IPS DF 4.7 (cell line): ENCODE results near the gene TADA2B.

Source experiments
- DNase-seq: peaks from one replicate; pipeline ENCODE4 v3.0.0-alpha.2; 2013; ENCODE audit warnings: low spot score; ENCODE audit errors: extremely low read depth

TADA2B gene

GRCh38 chr4:7017446-7018048 is 25.6 kb upstream of the TADA2B start:
- DNase-seq: no peak

GRCh38 chr4:7018281-7018680 is 24.9 kb upstream of the TADA2B start:
- DNase-seq: no peak

GRCh38 chr4:7019367-7019766 is 23.8 kb upstream of the TADA2B start:
- DNase-seq: no peak

- DNase-seq: no peak
These were observed 22.9 kb upstream of the TADA2B start for GRCh38 chr4:7020290-7020689.

- DNase-seq: no peak
These were observed 22.3 kb upstream of the TADA2B start for GRCh38 chr4:7020856-7021255.

DNA sequence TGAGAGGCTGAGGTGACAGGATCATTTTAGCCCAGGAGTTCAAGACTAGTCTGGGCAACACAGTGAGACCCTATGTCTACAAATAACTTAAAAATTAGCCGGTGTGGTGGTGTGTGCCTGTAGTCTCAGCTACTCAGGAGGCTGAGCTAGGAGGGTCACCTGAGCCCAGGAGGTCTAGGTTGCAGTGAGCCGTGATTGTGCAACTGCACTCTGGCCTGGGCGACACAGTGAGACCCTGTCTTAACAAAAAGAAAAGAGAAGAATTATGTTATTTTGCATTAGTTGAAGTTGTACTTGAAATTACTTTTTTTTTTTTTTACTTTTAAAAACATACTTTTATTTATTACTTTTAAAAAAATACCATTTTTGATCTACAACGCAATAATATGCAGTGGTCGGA is 21.8 kb upstream of the TADA2B start:
- no peak for DNase-seq

GRCh38 chr4:7021930-7022664 is 21.1 kb upstream of the TADA2B start:
- no peak for DNase-seq

- DNase-seq: no peak
These were observed 19.7 kb upstream of the TADA2B start for GRCh38 chr4:7023486-7023885.

DNA sequence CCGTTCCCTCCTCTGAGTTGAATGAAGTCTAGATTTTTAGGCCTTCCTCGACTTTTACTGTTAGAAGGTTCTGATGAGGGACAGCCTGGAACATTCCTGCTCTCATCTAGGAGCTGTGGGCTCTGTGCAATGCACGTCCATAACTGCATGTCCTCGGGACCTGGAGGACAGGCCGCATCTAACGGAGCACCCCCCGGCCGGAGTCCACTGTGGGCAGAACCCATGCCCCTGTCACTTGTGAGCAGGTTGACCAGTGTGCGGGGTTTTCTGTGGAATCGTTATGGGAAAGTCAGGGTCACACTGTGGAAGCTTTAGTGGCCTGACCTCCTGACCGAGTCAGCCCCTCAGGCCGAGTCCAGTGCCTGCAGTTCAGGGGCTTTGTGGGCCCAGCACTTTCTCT is 19.3 kb upstream of the TADA2B start:
- no peak for DNase-seq

GRCh38 chr4:7024336-7024890 is 18.8 kb upstream of the TADA2B start:
- no peak for DNase-seq

DNA sequence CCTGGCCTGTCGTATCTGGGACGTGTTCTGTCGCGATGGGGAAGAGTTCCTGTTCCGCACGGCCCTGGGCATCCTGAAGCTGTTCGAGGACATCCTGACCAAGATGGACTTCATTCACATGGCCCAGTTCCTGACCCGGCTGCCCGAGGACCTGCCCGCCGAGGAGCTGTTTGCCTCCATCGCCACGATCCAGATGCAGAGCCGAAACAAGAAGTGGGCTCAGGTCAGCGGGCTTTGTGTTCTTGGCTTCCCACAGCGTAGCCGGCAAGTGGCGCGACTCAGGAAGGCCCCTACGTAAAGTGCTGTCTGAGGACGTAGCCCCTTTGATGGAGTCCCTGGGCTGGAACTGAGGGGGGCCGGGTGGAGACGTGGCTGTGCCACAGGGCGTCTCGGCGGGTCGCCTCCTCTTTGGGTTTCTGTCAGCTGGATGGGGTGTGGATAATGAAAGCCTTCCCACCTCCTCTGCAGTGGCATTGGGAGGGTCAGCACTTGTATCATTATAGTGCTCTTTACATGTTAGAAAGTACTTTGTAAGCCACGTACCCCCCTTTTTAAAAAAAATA is 18.1 kb upstream of the TADA2B start:
- DNase-seq: no peak

DNA sequence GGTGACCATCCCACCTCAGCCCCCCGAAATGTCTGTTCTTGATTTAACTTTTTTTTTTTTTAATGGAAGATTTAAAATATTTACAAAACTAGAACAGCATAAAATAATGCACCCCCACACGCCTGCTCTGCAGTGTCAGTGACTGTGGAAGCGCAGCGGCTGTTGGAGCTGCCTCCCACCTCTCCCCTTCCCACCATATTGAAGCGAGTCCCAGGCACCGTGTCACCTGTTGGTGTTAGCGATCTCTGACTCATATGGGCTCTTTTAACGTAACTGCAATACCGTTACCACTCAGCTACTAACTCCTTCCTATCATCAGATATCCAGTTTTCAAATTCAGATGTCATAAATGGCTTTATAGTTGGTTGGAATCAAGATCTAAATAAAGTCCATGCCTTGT is 17.1 kb upstream of the TADA2B start:
- DNase-seq: no peak

DNA sequence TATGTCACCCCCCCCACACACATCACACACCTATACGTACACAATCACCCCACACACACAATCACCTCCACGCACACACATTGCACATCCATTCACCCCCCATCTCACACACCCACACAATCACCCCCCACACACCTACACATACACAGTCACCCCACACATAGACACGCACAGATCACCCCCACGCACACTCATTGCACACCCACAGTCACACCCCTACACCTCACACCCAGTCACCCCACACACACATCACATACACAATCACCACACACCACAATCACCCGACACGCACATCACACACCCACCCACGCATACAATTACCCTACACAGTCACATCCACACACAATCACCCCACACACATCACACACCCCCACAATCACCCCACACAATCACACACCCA is 15.9 kb upstream of the TADA2B start:
- DNase-seq: no peak

DNA sequence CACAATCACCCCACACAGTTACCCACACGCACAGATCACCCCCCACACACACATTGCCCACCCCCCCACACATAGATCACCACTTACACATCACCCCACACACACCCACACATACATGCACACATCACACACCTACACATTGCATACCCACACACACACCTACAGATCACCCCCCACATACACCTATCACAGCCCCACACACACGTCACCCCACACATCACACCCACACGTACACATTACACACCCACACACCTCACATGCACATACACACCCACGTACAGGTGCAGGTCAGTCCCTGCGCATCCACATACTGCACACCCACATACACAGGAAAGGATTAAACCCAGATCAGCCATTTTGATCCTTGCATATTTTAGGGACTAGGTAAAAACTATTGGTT is 15.3 kb upstream of the TADA2B start:
- DNase-seq: no peak

DNA sequence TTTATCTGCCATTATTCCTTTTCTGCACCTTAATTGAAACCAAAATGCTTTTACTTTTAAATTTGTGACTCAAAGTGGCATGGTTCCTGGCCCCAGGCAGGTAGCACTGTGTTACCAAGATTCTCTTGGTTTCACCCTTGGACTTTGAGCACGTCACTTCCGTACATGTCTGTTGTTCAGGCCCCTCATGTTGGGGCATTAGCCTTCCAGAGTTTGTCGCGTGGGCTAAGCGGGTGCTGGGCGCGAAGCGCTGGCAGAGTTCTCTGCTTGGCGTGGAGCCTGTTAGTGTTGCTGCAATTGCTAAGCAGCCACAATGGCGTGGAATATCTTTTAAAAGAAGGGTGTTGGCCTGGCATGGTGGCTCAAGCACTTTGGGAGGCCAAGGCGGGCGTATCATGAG is 14.0 kb upstream of the TADA2B start:
- DNase-seq: no peak

GRCh38 chr4:7029921-7030320 is 13.3 kb upstream of the TADA2B start:
- no peak for DNase-seq

DNA sequence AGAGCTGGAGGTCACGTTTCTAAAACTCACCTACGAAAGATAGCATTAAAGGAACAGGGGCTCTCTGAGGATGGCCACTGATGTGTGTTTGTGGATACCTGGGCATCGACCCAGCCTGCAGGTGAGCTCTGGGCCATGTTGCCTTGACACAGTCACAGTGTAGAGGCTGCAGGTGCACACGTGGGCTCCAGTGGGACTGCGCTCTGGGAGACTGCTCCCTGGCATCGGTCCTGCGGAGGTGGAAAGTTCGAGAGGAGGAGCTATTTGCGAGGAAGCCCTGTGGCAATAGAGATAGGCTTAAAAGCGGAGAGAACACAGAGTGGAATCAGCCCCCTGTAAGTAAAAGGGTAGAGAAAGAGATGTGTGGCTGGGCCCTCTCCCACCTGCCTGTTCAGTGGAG is 12.3 kb upstream of the TADA2B start:
- DNase-seq: no peak

GRCh38 chr4:7031558-7032449 is 11.4 kb upstream of the TADA2B start:
- DNase-seq: no peak

GRCh38 chr4:7032596-7032995 is 10.6 kb upstream of the TADA2B start:
- no peak for DNase-seq

DNA sequence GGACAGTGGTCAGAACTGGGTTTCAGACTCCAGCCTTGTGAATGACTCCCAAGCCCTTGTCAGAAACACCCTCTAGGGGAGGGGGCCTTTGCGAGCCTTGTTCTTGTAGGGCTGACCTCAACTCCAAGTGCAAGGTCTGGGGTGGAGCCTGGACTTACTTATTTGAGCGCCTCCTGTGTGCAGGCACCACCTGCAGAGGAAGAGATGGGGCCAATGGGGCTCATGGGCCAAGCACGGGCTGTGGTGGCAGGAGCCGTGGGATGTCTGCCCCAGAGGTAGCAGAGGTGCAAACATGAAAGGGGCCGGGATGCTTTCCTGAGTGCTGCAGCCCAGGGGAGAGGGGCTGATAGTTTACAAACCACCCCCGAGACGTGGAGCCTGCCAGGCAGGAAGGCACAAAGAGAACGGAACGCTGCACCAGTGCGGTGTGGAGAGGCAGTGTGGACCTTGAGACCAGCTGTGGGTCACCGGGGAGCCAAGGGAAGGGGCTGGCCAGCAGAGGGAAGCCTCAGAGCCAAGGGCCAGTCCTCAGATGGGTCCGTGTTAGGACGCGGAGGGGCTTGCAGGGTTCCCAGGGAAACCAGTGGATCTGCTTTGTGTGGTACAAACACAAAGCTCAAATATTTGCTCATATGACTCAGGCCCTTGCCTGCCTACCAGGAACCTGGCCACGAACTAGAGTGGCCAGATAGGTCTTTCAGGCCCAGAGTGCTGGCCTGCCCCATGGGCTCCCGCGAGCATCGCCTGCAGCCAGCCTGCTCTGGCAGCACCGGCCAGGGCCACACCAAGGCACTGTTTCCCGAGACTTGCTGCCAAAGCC is 8.7 kb upstream of the TADA2B start:
- no peak for DNase-seq

- no peak for DNase-seq
These were observed 5.7 kb upstream of the TADA2B start for GRCh38 chr4:7037425-7037824.
